WI38 (cell line): ENCODE results near the gene ALDH1A1.

Source experiments
- H3K4me3 ChIP-seq: 2 replicates; pipeline ENCODE4 v1.5.1; 2011; ENCODE audit warnings: low read depth, mild to moderate bottlenecking, control low read depth, low read length
- CTCF ChIP-seq: IDR thresholded peaks from 2 replicates; pipeline ENCODE4 v1.5.1; 2012; ENCODE audit warnings: low read depth, mild to moderate bottlenecking, control low read depth, low read length

The ALDH1A1 gene

DNA sequence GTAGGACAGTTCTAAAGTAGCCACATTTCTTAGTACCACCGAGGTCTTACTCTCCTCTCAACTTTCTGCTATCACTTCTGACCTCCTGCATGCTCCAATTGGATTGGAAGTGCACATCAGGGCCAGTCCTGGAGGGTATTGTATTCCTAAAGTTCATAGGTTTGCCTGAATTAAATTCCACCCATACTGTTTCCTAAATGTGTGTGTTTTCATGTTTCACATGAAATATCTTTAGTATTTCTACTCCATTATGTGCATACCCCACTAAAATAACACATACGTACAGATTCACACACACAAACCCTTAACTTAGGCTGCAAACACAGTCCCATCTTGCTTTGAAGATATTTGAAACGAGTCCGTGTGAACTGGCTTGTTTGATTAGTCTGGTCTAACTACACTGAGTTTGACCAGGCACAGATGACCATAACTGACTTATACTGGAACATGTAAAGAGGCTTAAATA lies 24.8 kb downstream of the ALDH1A1 start:
- TF ChIP-seq CTCF: no peak
- no peak overlapping the region for H3K4me3 ChIP-seq

DNA sequence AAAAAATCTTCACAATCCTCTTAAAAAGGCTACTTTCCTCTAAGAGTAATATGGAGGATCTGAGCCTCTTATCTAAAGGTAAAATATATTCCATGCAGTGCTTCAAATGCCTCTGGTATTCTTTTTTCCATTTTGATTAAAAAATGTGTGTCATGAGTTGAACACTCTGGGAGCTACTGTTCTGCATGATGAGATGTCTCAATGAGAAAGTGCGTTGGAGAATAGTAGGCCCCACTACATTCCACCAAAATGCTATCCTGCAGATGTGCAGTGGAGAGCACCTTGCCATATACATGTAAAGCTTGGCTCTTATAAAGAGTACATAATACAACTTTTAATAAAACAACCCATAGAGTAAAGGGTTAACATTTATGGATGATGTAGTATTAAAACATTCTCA lies 26.3 kb downstream of the ALDH1A1 start:
- no peak overlapping the region for H3K4me3 ChIP-seq
- TF ChIP-seq CTCF: no peak

GRCh38 chr9:72925891-72926290 lies 27.0 kb downstream of the ALDH1A1 start:
- TF ChIP-seq CTCF: no peak
- no peak overlapping the region for H3K4me3 ChIP-seq

DNA sequence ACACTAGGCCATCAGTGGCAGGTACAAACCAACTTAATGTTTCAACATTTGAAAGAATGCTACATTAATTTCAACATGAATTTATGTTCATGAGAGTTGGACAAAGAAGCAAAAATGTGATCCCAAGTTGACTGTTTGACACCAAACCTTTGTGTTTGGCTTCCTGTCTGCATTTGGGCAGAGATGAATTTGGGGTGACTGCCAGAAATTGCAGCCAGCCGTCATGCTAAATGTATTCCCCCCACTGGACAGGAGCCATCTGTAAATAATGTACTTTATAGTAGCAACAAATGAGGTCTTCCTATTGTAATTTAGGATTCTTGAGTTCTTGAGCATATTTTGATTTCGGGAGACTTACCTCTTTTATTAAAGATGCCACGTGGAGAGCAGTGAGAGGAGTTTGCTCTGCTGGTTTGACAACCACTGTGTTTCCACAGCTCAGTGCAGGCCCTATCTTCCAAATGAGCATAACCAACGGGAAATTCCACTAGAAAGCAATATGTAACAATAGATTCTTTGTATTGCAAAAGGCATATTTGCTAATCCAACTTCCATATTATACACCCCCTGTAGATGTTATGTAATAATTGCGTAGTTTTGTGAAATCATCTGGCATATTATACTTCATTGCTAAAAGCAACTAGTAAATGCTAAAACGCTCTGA lies 27.6 kb downstream of the ALDH1A1 start:
- no peak overlapping the region for H3K4me3 ChIP-seq
- TF ChIP-seq CTCF: no peak

DNA sequence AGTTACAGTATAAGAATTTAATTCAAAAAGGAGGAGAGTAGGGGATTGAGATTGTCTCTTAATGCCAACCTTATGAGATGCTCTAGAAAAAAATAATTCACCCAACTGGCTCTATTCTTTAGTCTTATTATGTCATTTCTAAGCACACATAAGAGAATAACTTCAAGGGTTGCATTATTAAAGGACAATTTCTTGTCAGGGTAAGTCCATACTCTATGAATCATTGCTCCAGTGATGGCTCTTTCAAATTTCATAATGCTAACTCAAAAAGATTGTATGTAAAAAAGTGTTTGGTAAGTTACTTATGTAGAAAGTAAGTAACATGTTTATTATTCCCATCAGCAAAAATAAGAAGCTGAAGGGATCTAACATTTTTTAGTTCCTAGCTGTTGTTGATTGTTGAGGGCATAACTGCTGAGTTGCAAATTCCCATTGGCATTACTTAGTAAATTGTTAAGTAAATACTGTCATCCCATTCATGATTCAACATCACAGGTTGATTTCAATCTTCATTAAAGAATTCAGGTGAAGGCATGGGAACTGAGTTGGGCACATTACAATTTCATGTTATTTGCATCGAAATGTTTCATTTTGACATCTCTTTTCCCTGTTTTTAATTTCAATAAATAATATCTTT lies 28.6 kb downstream of the ALDH1A1 start:
- no peak overlapping the region for H3K4me3 ChIP-seq
- no peak for TF ChIP-seq CTCF

DNA sequence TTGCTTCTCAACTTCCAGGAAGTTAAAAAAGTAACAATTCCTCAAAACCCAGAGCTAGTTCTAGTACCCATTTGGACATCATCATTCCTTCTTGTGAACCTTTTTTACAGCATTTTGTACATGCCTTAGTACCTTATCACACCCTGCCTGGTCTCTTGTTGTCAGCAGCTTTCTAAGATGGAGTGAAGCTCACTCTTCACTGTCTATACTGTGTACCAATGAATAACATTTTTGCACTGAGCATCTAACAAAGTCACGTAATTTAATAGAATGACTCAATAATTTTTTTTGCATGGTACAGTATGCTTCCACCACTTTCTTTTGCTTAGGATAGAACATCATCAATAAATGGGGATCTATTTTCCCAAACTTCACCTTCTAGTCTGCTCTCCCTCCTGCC lies 29.8 kb downstream of the ALDH1A1 start:
- H3K4me3 ChIP-seq: no peak overlapping the region
- TF ChIP-seq CTCF: no peak

- TF ChIP-seq CTCF: no peak
- no peak overlapping the region for H3K4me3 ChIP-seq
Measured at GRCh38 chr9:72921888-72922654, 30.8 kb downstream of the ALDH1A1 start.
